SK-N-SH (cell line): ENCODE measurements around the gene AUH.

Source experiments
- EZH2phosphoT487 ChIP-seq: fragments of 200-600 bp; sonication (generic); IDR thresholded peaks from 2 replicates; pipeline ENCODE4 v1.6.1; 2017; ENCODE audit warnings: low read depth, mixed run types, mild to moderate bottlenecking, antibody characterized with exemption, moderate library complexity, borderline replicate concordance
- GATA2 ChIP-seq: sonication (generic); formaldehyde crosslinking; IDR thresholded peaks from 2 replicates; pipeline ENCODE4 v1.5.0; 2020; ENCODE audit warnings: mild to moderate bottlenecking, missing genetic modification reagents
- IRF3 ChIP-seq: fragments of 150-350 bp; IDR thresholded peaks from 2 replicates; pipeline ENCODE4 v1.6.1; 2016; ENCODE audit warnings: mild to moderate bottlenecking, low read depth, low read length
- MXI1 ChIP-seq: IDR thresholded peaks from 2 replicates; pipeline ENCODE4 v1.6.1; 2012; ENCODE audit warnings: mild to moderate bottlenecking, low read depth, low read length, improper control_type of control experiment
- NRF1 ChIP-seq: IDR thresholded peaks from 2 replicates; pipeline ENCODE4 v1.6.1; 2012; ENCODE audit warnings: low read depth, mild to moderate bottlenecking, low read length
- POLR2AphosphoS5 ChIP-seq: IDR thresholded peaks from 2 replicates; pipeline ENCODE4 v1.6.1; 2012; ENCODE audit warnings: low read depth, low read length
- REST ChIP-seq: IDR thresholded peaks from 2 replicates; pipeline ENCODE4 v1.6.1; 2012; ENCODE audit warnings: mild to moderate bottlenecking, low read depth, low read length, moderate library complexity
- RXRA ChIP-seq: IDR thresholded peaks from 2 replicates; pipeline ENCODE4 v1.4.0; 2012; ENCODE audit warnings: low read depth, mild to moderate bottlenecking, borderline replicate concordance

GRCh38 chr9:91247278-91247677, 114.4 kb downstream of the AUH start:
- TF ChIP-seq RXRA: no peak
- no peak for TF ChIP-seq GATA2
- TF ChIP-seq MXI1: no peak
- TF ChIP-seq NRF1: no peak
- TF ChIP-seq EZH2phosphoT487: no peak
- TF ChIP-seq REST: no peak
- TF ChIP-seq POLR2AphosphoS5: no peak
- TF ChIP-seq IRF3: no peak
